SHP77 (cell line): ENCODE data around the gene GNAI1.

Experiments used
- DNase-seq, 2 experiments: peaks; one replicate each; lab custom pipeline; 2025; lab: John Stamatoyannopoulos, UW

GNAI1 gene

GRCh38 chr7:80134536-80135308, at the start of gene GNAI1:
GNAI1 (plus strand) TSS chr7:80134831; CDS start chr7:80135161, 330 bp downstream.
- peak; percentile 34 to 56 for DNase-seq

GRCh38 chr7:80087051-80087770, 47.4 kb upstream of the GNAI1 start:
- DNase-seq: no peak

- no peak for DNase-seq
Measured at GRCh38 chr7:80087771-80088170, 46.9 kb upstream of the GNAI1 start.

GRCh38 chr7:80088705-80089104, 45.9 kb upstream of the GNAI1 start:
- no peak for DNase-seq

DNA sequence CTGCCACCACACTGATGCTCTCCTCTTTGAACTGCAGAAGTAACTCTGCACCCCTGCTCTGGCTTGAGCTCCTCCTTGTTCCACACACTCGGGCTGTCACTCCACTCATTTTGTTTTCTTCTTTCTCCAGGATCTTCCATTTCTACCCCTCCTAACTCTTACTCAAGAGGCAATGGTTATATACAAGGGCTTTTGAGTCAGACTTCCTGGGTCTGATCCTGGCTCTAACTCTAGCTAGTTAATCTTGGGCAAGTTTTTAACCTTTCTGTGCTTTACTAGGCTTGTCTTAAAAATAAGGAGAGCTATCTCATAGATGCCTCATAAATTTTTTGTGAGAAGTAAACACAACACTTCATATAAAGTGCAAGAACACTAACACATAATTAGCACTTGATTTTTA, 45.3 kb upstream of the GNAI1 start:
- DNase-seq: no peak

DNA sequence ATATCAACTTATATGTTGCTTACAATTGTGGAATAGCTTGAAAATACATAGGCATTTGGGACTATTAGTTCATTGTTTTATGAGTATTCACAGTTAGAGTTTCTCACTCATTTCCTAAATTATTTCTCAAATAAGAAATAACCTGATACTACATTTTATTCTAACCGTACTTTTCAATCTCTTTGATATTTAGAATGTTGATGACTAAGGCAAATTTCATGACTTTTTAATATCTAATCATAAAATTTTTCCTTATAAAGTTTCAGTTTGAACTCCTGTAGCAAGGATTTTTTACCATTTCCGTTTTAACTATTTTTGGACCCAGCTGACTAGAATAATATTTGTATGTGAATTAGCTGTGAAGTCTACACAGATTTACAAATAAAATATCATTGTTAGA, 41.3 kb upstream of the GNAI1 start:
- no peak for DNase-seq

DNA sequence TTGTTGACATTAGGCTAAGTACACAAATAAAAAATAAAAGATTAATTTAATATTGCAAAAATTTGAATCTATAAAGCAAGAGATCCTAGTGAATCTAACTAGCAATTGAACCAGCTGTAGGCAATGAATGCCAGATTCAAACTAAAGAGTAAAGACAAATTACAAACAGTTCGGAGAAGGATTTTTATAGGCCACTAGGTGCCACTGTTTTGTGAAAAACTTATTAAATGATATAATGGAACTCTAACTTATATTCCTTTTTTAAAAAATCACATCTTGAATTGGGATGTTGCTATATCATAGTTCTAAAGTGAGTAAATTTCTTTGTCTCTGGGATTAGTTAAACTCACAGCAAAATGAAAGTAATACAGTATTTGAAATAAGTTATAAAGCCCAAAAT, 39.1 kb upstream of the GNAI1 start:
- no peak for DNase-seq

- DNase-seq: no peak
Measured at GRCh38 chr7:80097756-80098155, 36.9 kb upstream of the GNAI1 start.

GRCh38 chr7:80098795-80099194, 35.8 kb upstream of the GNAI1 start:
- DNase-seq: no peak

DNA sequence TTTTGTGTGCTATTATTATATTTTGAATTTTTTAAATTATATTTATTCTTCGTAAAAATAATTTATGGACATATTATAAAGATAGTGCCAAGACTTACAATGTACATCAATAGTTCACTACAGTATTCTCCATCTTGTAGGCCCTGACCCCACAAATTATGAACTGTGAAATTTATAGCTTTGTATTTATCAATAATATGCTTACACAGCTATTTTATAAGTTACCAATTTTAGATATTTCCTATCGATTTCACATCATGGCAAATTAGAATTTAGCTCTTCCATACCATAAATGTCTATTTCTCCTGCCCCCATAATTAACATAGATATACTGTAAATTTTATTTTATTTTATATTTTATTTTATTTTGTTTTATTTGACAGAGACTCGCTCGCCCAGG, 34.4 kb upstream of the GNAI1 start:
- DNase-seq: no peak

DNA sequence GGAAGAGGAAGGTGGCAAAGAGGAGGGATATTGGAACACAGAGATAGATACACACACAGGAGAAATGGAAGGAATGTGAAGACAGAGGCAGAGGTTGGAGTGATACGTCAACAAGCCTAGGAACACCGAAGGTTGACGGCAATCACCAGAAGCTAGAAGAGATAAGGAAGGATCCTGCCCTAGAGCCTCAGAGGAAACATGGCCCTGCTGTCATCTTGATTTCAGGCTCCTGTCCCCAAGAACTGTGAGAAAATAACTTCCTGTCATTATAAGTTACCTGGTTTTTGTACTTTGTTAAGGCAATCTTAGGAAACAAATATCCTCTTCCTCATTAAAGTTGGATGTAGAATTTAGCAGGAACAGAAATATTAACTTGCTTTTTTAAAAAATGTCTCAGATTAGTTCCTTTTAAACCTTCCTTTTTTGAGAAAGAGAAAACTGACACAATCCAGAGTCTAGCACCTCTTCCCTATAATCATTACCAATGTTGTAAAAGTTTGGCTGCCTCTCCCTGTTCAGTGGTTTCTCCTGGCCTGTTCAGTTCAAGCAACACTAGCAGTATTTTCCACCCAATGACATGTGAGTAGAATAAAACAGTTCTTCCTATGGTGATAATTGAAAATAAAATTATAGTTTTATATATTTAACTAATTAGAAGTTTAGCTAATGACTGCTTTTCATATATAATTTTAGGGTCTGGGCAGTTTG, 28.8 kb upstream of the GNAI1 start:
- no peak for DNase-seq

GRCh38 chr7:80106498-80107113, 28.0 kb upstream of the GNAI1 start:
- DNase-seq: no peak

DNA sequence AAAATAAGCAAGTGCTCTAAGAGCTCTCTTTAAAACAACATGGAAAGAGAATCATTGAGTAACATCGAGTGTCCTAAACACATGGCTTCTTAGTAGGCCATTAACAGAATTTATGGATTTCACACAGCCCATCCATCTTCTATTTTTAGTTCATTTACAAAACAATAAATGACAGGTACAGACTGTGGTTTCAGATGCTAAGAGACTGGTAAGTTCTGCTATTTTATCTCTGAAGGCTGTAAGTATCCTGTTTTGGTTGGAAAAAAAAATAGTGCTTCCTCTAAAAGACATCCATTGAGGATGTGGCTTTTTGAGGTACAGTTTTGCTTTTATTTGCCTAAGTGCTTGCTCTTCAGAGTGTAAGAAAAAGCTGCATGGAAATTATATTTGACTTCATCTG, 27.4 kb upstream of the GNAI1 start:
- no peak for DNase-seq

DNA sequence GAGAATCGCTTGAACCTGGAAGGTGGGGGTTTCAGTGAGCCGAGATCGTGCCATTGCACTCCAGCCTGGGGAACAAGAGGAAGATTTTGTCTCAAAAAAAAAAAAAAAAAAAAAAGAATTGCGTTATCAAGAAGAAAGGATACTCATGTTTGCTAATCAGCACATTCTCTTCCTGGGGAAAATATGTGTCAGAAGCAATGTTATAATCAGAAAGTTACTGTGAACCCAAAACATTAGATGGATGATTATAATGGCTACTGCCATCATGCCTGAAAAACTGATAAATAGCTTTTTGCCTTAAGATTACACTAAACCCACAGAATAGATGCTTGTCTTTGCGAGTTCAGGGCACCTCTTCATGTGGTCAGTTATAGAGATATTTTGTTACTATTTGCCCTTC, 24.3 kb upstream of the GNAI1 start:
- DNase-seq: no peak

- DNase-seq: no peak
Measured at GRCh38 chr7:80114159-80114558, 20.5 kb upstream of the GNAI1 start.

DNA sequence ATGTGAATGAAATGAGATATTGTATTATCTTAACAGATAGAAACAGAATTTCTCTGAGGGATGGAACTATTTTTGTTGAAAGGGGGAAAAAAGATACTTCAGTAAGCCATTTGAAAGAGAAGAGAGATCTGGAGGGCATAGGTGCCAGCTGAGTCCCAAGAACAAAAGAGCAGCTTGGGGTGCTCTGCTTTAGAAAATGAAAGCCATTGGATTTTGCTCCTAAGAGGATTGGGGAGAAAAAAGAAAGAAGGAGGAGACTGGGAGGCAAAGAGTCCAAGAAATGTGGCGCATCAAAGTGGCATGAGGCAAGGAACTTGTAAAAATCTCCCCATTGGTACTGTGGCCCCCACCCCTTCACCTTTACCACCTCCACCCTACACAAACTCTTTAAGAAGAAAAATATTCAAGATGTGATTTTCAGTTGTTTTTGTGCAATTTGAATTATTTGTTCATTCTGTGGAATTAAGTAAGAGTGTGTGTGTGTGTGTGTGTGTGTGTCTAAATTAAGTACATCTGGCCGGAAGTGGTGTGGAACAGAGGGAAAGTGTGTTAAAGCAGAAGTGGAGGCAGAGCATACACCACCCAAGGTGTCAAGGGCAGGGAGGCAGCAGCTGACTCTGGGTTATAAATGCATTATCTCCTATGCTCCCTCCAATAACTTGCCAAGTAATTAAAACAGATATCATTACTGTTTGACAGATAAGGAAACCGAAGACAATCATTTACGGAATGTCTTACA, 9.9 kb upstream of the GNAI1 start:
- DNase-seq: no peak

DNA sequence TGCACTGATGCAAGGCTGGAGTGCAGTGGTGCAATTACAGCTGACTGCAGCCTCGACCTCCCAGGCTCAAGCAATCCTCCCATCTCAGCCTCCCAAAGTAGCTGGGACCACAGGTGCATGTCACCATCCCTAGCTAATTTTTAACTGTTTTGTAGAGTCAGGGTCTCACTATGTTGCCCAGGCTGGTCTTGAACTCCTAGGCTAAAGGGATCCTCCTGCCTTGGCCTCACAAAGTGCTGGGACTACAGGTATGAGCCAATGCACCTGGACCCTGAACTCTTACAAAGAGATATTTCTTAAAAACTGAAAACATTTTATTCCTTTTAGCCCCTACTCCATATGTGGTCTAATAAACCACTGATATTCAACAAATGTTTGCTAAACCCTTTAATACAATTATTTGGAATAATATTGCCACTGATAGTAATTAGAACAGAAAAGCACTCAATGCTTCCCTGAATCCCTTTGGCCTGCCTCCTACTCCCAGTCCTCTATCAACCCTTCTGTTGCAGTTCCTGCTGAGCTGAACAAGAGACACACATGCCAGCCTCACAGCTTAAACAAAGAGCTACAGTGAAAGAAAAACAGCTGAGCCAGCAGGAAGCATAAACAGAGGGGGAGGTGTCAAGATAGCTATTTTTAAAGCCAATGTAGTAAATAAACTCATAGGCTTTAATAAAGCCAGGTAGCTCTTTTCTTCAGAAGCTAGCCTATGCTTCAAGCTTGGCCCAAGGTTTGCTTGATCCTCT, 7.0 kb upstream of the GNAI1 start:
- DNase-seq: peak in 1 of 2 experiments; percentile 18

- no peak for DNase-seq
Measured at GRCh38 chr7:80128918-80129317, 5.7 kb upstream of the GNAI1 start.

GRCh38 chr7:80129785-80130184, 4.8 kb upstream of the GNAI1 start:
- DNase-seq: no peak

DNA sequence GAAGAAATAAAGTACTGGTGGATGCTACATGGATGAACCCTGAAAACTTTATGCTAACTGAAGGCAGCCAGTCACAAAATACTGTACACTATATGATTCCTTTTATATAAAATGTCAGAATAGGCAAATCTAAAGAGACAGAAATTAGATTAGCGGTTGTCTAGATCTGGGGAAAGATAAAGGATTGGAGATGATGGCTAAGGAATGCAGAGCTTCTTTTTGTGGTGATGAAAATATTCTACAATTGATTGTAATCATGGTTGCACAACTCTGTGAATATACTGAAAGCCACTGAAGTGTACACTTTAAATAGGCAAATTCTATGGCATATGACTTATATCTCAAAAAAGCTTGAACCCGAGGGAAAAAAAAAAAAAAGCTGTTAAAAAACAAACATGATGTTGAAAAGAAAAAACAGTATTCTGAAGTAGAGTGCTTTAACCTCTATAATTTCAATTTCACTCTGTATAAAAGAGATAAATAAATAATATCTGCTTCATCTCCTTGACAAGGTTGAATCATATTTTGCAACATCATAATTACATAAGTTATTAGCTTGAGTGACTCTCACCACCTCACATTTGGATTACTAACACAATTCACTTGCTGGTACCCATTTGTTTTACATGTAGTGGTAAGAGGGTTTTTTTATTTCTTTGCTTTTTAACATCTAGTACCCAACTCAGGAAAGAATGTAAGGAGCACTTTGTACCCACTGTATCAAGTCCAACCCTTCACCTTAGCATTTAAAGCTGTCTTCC, 2.8 kb upstream of the GNAI1 start:
- DNase-seq: no peak
